ENCODE measurements around the gene SYTL3.

The SYTL3 gene

DNA sequence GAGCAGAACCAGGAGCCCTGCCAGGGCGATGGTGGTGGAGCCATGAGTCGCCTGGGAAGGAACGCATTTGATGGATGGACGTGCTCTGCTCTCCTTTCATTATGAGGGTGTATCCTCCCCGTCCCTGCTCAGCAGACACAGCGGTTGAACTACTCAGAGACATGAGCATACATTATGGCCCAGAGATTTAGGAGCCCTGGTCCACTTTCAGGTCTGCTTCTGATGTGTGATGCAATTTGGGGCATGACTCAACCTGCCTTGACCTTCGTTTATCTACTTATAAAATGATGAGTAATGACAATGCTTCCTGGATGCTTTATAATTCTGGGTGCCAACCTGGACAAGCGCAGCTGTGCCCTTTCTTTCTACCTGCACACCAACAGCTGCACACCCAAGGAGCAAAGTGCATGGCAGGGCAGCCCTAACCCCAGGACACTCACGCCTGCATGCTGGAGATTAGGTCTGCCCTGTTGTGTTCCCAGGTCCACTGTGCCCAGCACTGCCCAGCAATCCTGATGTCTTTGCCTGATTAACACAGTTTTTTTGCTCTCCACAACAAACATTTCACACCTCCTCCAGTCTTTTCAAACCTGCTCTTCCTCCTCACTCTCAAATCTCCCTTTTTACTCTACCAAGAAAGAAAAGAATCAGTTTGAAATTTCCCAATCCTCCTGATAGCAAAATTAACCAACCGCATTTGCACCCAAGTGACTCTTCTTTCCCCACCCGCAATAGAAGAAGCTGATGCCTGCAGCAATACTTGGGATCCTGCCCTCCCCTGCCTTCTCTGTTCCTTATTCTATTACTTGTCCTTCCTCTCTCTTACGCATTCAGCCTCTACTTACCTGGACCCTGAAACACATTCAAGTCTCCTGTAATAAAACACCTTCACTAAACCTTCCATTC is 88.1 kb downstream of the SYTL3 start:
- DNase-seq = no peak

DNA sequence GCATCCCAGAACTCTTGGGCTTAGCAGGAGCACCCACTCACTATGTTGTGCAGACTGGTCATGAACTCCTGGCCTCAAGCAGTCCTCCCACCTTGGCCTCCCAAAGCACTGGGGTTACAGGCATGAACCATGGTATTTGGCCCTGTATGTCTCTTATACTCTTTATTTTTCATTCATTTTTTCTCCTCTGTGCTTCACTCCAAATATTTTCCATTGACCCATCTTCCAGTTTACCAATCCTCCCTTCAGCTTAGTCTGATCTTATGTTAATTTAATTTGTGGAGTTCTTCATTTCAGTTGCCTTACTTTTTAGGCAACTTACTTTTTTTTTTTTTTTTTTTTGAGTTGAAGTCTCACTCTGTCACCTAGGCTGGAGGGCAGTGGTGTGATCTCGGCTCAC is 89.8 kb downstream of the SYTL3 start:
- DNase-seq = no peak

DNA sequence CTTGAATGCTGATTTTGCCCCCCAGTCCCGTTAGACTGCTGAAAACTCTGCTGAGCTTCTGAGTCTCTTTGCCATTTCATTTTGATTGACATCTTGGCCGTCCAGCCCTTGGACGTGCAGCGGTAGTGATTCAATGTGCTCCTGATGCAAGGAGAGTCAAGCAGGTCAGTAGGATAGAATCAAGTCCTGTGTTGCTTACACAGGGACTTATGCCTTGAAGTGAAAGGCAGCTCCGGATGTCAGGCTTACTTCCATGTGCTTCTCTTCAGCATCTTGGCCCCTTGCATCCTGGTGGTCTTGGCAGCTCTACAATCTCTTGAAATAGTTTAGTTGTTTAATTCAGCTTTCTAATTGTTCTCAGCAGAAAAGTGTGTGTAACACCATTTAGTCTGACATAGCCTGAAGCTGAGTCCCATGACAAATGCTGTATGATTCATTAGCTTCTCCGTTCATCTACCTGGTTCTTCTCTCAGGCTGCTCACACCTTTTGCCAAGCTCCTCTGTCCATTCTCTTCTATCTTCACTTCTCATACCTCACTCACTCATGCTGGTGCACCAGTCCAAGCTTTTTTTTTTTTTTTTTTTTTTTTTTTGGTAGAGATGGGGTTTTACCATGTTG is 93.3 kb downstream of the SYTL3 start:
- no peak for DNase-seq

DNA sequence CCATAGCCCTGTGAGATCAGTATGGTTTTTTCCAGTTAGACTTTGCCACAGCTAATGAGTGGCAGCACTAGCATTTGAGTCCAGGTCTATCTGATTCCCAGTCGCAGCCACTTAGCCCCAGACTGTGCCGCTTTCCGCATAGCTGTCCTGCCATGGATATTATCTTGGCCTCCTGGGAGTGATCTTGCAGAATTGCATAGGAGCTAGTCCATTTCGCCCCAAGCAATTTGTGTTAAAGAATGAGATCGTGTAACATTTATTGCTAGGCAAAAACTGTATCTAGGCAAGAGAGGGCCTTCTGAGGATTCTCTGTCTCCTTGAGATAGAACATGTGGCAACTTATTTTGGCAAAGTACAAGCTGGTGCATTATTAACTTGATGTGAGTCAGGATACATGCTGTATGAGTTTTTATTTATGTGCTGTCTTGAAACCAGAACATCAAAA is 95.2 kb downstream of the SYTL3 start:
- DNase-seq = no peak

DNA sequence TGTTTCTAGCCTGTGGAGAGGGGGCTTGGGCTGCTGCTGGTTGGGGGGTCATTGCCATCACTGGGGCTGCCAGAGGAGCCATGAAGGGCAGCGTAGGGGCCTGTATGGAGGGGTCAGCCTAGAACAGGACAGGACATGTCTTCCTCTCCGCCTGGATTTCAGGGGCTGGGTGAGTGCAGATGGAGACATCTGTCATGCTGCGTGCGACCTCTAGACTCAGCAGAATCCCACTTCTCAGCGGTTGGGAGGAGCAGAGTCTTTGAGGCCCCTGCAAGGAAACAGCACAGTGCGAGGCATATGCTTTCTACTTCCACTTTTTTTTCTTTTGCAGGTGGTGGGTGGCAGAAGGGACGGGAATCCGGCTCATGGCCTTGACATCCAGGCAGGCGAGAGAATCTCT is 101.4 kb downstream of the SYTL3 start:
- DNase-seq = no peak

DNA sequence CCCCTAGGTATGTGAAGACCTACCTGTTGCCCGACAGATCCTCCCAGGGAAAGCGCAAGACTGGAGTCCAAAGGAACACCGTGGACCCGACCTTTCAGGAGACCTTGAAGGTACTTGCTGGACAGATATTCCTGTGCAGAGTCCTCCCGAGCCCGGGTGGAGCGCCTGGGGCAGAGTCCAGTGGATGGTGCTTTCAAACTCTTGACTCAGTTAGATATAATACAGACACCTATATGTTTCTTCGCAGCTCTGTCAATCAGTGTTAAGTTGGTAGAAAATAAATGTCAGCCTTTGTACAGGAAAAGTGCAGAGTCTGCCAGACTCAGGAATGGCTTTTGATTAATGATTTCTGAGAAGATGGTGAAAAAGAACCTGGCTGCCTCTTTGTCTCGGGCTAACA is 102.1 kb downstream of the SYTL3 start:
- no peak for DNase-seq

DNA sequence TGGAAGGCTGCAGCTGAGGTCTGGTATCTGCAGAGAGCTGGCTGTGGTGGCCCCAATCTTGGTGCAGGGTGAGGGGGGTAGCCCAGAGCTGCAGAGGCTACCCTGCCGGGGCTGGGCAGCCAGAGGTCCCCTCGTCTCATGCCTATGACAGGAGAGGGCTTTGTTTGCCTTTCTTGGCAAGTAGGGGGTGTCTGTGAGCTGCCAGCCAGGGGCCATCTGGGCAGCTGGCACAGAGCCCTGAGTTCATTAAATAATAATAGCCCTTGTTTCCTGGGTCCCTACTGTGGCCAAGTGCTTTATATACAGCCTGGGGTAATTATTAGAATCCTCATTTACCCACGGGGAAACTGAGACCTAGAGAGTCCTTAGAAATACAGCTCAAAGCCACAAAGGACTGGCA is 102.8 kb downstream of the SYTL3 start:
- DNase-seq = peak; percentile 63

DNA sequence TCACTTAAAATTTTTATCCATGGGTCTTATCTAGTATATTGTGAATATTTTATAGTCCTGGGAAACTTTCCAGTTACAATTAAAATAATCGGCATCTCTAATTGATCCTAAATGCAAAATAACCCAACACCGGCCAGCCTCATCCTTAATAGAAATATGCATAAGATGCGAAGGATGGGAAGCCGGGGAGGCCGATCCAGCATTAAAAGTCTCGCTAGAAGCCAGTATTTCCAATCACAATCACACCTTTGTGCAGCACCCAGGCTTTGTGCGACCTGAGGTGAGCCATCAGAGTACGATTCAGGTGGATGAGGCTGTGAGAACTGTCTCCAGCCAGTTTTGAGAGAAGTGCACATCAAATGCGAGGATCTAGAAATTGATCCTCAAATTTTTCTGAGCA is 104.0 kb downstream of the SYTL3 start:
- no peak for DNase-seq

DNA sequence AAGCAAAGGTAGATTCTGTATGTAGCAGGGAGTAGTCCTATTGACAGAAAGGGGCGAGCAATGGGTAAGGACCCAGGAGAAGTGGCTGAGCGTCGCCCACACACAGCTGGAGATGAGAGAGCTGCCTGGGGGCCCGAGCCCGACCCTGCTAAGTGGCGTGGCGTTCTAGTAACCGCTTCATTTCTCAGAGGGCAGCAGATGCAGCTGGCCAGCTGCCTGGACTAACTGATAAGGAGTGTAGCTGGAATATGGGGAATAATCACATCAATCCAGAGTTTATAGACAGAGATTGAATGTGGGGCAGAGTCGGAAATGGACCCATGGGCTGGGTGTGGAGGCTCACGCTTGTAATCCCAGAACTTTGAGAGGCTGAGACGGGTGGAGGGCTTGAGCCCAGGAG is 104.9 kb downstream of the SYTL3 start:
- DNase-seq = no peak

DNA sequence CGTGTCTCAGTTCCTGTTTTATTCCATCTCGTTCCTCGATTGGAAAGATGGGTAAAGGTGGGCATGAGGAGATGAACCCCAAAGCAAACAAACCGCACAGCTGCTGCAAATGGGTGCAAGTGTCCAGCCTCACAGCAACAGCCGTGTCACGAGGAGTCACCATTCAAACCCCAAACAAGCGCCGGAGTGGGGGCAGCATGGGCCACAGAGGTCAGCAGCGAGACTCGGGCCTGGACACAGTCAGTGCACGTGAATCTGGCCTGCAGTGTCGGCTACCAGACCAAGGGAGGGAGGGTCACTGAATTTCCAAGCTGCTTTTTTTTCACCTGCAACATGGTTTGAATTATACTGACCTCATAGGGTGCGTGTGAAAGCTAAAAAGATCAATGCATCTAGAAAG is 105.8 kb downstream of the SYTL3 start:
- DNase-seq = no peak

DNA sequence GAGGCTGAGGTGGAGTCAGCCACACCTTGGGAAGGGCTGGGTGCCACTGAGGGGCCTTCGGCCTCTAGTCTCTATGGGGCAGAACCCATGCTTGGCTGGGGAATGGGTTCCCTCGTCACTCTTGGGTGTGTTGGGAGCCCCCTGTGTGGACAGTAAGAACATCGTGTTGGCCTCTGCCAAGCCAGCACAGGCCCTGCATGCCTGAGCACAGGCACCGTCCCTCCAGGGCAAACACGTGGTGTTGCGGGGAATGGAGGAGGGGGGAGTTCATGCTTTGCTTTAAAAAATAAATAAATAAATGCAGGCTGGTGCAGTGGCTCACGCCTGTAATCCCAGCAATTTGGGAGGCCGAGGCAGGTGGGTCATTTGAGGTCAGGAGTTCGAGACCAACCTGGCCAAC is 106.3 kb downstream of the SYTL3 start:
- no peak for DNase-seq

DNA sequence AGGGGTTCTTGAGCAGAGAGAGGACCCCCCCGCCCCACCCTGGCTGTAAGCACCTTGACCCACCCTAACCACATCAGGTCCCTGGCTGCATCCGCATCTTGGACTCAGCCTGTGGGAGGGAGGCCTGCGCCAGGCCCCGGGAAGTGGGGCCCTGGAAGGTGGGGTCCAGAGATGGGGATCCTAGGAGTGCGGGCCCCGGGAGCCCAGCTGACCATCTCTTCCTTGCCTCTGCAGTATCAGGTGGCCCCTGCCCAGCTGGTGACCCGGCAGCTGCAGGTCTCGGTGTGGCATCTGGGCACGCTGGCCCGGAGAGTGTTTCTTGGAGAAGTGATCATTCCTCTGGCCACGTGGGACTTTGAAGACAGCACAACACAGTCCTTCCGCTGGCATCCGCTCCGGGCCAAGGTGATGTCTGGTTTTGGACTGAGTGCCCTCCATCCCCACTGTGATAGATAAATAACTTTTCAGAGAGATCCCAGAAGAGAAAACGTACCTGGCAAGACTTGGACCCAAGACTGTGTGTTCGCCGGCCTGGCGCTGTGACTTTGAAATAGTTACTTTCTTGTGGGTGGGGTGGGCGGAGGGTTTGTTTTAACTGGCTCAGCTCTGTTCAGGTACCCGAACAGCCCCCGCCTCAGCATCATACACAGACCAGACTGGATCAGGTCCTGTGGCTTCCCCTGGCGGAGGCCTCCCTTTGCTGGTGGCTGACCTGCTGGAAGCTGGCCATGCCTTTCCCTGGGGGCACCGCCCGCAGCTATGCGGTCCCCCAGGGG is 107.3 kb downstream of the SYTL3 start:
- no peak for DNase-seq

DNA sequence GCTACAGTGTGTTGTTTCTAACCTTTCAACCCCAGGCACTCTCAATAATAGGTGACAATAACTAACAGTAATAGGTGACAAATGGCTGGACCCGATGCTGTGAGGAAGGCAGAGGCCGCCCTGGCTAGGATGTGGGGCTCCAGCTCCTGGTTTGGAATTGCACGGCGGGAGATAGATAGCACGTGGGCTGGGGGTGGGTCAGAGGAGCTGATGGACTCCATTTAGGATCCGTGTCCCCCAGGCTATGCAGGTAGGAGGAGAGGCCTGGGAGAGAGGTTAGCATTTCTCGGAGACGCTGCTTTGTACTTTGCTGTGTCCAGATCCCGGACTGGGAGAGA is 107.9 kb downstream of the SYTL3 start:
- DNase-seq = no peak

DNA sequence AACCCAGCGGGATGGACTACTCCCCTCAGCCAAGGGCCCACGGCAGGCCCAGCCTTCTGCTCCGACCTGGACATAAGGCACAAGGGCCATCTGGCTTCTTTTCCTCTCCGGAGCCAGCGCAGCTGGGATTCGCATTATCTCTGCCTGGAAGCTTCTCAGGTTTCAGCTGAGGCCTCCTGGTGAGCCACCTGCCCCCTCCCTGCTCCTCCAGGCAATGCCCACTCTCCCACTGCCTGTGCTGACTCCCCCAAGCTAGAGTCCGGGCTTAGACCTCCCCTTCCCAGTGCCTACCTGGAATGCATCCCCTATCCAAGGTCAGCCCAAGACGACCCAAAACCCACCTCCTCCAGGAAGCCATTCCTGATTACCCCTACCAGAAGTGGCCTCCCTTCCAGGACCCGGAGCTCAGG is 108.6 kb downstream of the SYTL3 start:
- no peak for DNase-seq

DNA sequence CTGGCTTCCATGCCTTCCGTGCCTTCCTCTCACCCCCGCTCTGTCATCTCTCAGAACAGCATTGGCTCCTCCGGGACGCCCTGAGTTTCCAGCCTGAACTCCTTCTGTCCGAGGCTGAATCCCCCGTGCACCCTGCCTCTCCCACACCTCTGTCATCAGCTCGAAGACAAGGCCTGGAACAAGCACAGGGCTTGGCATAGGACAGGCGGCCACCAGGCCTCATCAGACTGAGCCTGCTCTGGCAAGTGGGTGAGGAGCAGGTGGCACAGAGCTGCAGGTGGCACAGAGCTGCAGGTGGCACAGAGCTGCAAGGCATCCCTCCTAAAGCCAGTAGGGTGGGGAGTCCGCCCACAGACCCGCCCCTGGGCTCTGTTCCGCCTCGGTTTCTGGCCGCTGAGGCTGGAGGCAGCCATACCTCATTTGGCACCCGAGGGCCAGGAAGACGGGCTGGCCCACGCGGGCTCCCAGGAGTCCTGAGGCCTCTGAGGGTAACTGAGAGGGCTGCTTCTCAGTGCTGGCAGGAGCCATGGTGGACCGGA is 109.2 kb downstream of the SYTL3 start:
- DNase-seq = no peak

DNA sequence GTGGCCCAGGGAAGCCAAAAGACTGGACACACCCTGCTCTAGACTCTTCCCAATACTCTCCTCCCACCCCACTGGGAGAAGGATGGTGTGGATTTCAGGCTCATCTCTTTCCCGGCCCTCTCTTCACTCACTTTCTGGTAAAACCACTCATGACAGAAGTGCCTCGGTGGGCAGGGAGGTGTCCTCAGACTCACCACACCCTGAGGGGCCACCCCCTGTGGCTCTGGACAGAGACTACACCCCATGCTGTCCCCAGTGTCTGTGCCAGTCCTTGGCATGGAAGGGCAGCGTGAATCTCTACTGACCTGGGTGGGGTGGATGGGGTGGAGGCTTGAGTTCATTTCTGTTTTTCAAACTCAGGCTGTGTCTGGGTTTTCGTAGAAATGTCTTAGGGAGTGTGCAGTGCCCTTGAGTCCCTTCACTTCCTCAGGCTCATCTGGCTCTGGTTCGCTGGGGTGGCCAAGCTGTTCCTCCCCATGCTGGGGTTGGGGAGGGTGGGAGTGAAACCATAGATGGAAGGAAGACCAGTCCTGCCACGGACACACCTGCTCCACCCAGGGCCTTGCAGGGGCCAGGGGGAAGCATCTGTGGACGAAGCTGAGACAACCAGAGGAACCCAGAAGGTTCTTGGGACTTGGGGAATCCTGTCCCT is 110.2 kb downstream of the SYTL3 start:
- DNase-seq = no peak

DNA sequence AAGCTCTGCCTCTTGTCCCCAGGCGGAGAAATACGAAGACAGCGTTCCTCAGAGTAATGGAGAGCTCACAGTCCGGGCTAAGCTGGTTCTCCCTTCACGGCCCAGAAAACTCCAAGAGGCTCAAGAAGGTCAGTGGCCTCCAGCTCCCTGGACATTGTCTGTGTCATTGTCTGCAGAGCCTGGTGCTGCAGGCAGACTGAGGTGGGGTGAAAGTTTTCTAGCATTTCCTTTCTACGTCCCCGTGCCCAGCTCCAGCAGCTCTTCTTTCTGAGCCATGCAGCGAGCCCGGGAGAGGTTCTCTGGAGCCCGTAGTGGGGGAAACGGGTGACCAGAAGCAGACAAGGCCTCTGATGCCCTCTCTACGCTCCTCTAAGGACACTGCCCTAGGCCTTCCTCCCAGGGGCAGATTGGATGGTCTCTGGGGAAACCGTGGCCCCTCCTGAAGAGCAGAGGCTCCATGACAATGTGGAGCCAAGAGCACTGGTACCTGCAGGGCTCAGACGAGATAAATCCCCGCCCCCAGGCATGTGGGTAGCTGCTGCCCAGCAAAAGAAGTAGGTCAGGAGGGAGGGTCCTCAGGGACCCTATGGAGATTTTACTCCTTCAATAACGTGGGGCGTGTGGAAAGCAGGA is 110.9 kb downstream of the SYTL3 start:
- no peak for DNase-seq

DNA sequence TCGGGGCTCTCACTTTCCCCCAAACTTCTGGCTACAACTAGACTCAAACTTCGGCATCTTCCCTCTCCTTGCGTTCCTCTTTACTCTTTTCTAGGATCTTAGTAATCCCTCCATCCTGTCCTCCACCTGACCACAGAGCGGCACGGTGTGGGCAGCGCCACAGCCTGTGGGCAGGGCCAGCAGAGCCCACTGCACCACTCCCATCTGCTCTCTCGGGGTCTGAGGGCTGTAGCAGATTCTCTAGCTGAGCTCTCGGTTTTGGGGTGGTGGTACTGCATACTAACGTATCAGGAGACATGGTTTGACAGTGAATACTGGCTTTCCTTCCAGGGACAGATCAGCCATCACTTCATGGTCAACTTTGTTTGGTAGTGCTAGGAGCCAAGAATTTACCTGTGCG is 111.9 kb downstream of the SYTL3 start:
- DNase-seq = no peak

DNA sequence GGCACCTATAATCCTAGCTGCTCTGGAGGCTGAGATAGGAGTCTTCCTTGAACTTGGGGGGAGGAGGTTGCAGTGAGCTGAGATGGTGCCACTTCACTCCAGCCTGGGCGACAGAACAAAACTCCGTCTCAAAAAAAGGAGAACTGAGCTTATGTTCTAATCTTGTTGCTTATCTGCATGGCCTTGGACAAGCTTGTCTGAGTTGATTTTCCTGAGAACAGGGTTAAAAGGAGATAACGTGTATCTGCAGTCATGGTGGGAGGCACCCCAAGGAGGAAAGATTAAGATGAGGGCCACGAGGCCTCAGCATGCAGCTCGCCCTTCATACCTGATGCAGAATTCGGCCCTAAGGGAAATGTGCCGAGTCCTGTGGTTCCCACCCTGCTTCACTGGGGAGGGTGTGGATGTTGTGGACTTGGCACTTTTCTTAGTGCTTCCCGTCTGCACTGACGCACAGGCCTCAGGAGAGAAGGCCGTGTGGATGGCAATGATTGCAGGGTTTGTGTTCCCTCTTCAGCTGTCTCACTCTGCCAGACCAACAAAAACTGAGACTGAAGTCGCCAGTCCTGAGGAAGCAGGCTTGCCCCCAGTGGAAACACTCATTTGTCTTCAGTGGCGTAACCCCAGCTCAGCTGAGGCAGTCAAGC is 113.1 kb downstream of the SYTL3 start:
- DNase-seq = no peak

DNA sequence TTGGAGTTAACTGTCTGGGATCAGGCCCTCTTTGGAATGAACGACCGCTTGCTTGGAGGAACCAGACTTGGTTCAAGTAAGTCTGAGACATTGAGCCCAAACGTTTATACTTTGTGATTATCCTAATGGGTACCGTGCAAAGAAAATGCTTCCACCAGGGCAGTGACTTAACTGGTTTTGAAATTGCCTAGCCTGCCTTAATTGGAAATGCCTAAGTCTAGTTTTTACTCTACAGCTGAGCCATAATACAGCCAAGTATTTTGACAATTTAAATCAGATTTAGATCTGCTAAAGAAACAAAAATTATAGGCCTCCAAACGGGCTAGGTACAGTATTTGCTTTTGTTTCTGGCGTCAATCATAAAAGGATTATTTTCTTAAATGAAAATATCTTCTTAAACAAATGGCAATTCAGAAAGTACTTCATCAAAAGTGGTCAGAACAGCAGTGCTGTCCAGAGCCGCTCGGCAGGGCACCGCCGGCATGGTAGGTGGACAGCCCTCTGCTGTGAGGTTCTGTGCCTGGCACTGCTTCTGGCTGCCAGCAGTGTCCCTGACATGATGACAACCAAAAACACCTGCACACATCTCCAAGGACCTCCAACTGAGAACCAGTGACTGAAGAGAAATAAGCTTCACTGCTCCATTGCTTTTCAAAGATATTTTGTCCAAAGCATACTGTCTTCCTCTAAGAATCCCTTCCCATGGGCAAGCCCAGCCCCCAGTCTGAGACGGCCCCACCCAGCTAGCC is 113.8 kb downstream of the SYTL3 start:
- no peak for DNase-seq

DNA sequence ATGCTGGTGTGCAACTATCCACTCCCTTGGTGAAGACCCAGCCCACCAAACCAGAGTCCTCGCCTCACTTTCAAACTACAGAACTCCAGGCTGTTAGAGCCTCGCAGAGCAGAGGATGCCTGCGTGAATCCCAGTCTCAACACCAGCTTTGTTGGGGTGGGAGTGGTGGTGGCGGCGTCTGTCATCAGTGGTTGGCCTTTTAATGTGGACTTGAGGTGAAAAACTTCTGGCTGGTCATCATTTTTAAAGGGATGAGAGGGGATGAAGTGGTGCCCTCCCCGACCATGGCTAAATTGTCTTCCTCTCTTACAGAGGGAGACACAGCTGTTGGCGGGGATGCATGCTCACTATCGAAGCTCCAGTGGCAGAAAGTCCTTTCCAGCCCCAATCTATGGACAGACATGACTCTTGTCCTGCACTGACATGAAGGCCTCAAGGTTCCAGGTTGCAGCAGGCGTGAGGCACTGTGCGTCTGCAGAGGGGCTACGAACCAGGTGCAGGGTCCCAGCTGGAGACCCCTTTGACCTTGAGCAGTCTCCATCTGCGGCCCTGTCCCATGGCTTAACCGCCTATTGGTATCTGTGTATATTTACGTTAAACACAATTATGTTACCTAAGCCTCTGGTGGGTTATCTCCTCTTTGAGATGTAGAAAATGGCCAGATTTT is 114.5 kb downstream of the SYTL3 start:
- no peak for DNase-seq
